Psoas muscle (tissue), 8 donors: ENCODE results near the gene WNT7B. TPM values are rescaled to one million over a fixed set of nuclear protein-coding genes. Genes with fewer than 3 reads are reported as not detected.

Source experiments
- ATAC-seq, 4 donors: fragments of 200-7000 bp; cut with Tn5 transposase; one replicate each; pipeline ENCODE4 v1.9.1; 2020; ENCODE audit warnings: moderate library complexity in 3 of 4, mild to moderate bottlenecking in 2 of 4
- DNase-seq, 2 donors: peaks; one replicate each; pipeline ENCODE4 v3.0.0-alpha.2; 2020
- H3K27ac ChIP-seq: fragments of 200-600 bp; one replicate; pipeline ENCODE4 v1.8.0; 2022
- H3K27me3 ChIP-seq, 3 donors: fragments of 200-600 bp in 1 of 3; one replicate each; pipeline versions ENCODE4 v1.6.1 to v1.8.0; 2013 to 2022; ENCODE audit warnings: low read length in 2 of 3, mild to moderate bottlenecking in 2 of 3, moderate library complexity in 1 of 3; ENCODE audit not compliant: insufficient read depth in 3 of 3
- H3K36me3 ChIP-seq, 2 donors: fragments of 200-600 bp in 1 of 2; one replicate each; pipeline versions ENCODE4 v1.6.1 to v1.8.0; 2013 to 2022; ENCODE audit warnings: low read depth in 1 of 2, mild to moderate bottlenecking in 1 of 2, moderate library complexity in 1 of 2; ENCODE audit not compliant: insufficient read depth in 1 of 2
- H3K4me1 ChIP-seq: fragments of 200-600 bp; one replicate; pipeline ENCODE4 v1.8.0; 2022
- H3K4me3 ChIP-seq: fragments of 200-600 bp; one replicate; pipeline ENCODE4 v1.8.0; 2022; ENCODE audit warnings: mild to moderate bottlenecking
- H3K9me3 ChIP-seq: fragments of 200-600 bp; one replicate; pipeline ENCODE4 v1.8.0; 2022
- CTCF ChIP-seq: fragments of 200-600 bp; IDR thresholded peaks from one replicate; pipeline ENCODE4 v1.8.0; 2022; ENCODE audit warnings: antibody characterized with exemption
- WGBS, 3 donors: extraction: QIAGEN DNeasy Blood & Tissue Kit; methylation state at CpG; one replicate each; pipeline versions ENCODE4 v1.1.6 to v1.1.7; 2013; 5-methylcytosine and 5-hydroxymethylcytosine counted together
- intact Hi-C, 2 donors: fragments of 100-400 bp; cut with DNase I; formaldehyde crosslinking; loops; one replicate each; pipeline versions ENCODE4 v1.11.0 to v1.14.2; 2022
- polyA plus RNA-seq, 3 donors: library from polyadenylated mRNA; stranded (reverse); fragments of 200-250 nt; gene quantifications; one replicate each; pipeline ENCODE4 v1.2.3, GENCODE V29; 2013
- total RNA-seq, 4 donors: library from RNA; stranded (reverse); fragmentation: NEBNext Ultra II Directional in 2 of 4; extraction: Animal tissue kit (Norgen Biotek cat#: 25700) in 2 of 4; gene quantifications; one replicate each; pipeline versions ENCODE4 v1.2.1 to v1.2.4, GENCODE V29; 2021 to 2023
- donor health status: healthy with polysubstance abuse.
- donor health status: DM: no; HTN: no; CAD: no; lungs with moderate emphysema.
- donor health status: Bipolar disorder and iron deficiency.
- donor health status: healthy.
- donor health status: DM: yes; HTN: yes; CAD: no.
- donor health status: DM: no; HTN: no; CAD: no.
- donor health status: DM: no; HTN: no; CAD: no.
- donor health status: DM: yes; HTN: yes; CAD: no.

Gene WNT7B
- total and polyA plus RNA-seq, 7 donors = 0.05 TPM; not detected in 6

GRCh38 chr22:45993143-45993692 is 16.3 kb upstream of the WNT7B start:
- 96 to 98% (median 97%) methylated on average over 5 of the region's 5 CpGs for WGBS, 3 donors
- DNase-seq = no peak
- no peak for ATAC-seq
- Histone ChIP-seq H3K4me3 (no peak overlapping the region), H3K4me1 (peaks cover 36% of the 10 kb centered on the region), H3K36me3 (no peaks in the 10 kb centered on the region), H3K9me3 (no peaks in the 10 kb centered on the region), H3K27me3 (no peaks in the 10 kb centered on the region), H3K27ac (no peak overlapping the region)
- no peak for TF ChIP-seq CTCF
- intact Hi-C loops = loop anchor here (5.0 to 10.0 kb wide), 3 partner anchors 319 to 552 kb away; no protein-coding TSS in a partner anchor

GRCh38 chr22:45992737-45993136 is 15.8 kb upstream of the WNT7B start:
- Histone ChIP-seq H3K4me1 (peaks cover 31% of the 10 kb centered on the region), H3K27me3 (no peaks in the 10 kb centered on the region), H3K27ac (no peak overlapping the region), H3K4me3 (no peak overlapping the region), H3K9me3 (no peaks in the 10 kb centered on the region), H3K36me3 (no peaks in the 10 kb centered on the region)
- intact Hi-C loops = loop anchor here (5.0 to 10.0 kb wide), 3 partner anchors 320 to 552 kb away; no protein-coding TSS in a partner anchor
- no peak for DNase-seq
- no peak for TF ChIP-seq CTCF
- no peak for ATAC-seq
- 87 to 92% (median 88%) methylated on average over 3 of the region's 3 CpGs for WGBS, 3 donors

- H3K4me3 ChIP-seq = no peak overlapping the region
- peaks cover 0 to 2% (median 0%) of the 10 kb centered on the region in 3 donors for H3K27me3 ChIP-seq
- H3K4me1 ChIP-seq = peaks cover 18% of the 10 kb centered on the region
- no peaks in the 10 kb centered on the region for H3K9me3 ChIP-seq
- no peak overlapping the region for H3K27ac ChIP-seq
- H3K36me3 ChIP-seq = no peaks in the 10 kb centered on the region
- WGBS, 3 donors = 32 to 48% (median 43%) methylated on average over 7 of the region's 7 CpGs
- intact Hi-C loops = loop anchor here (5.0 to 10.0 kb wide), 3 partner anchors 321 to 554 kb away; no protein-coding TSS in a partner anchor
- DNase-seq (no peak), ATAC-seq (no peak)
- no peak for TF ChIP-seq CTCF
Observed at GRCh38 chr22:45991098-45991497, 14.1 kb upstream of the WNT7B start.

GRCh38 chr22:45987136-45987861 is 10.3 kb upstream of the WNT7B start:
- H3K27me3 ChIP-seq = peaks cover 0 to 4% (median 0%) of the 10 kb centered on the region in 3 donors
- TF ChIP-seq CTCF = no peak
- H3K27ac ChIP-seq = no peak overlapping the region
- H3K9me3 ChIP-seq = no peaks in the 10 kb centered on the region
- no peak overlapping the region for H3K4me3 ChIP-seq
- ATAC-seq = no peak
- no peak for DNase-seq
- intact Hi-C loops = no loop called here
- 93 to 96% (median 95%) methylated on average over 7 of the region's 7 CpGs for WGBS, 3 donors
- no peaks in the 10 kb centered on the region for H3K36me3 ChIP-seq
- H3K4me1 ChIP-seq = no peaks in the 10 kb centered on the region
